HEK293 (cell line): ENCODE measurements around the gene C13orf42.

Experiments used
- BCL6B ChIP-seq: fragments of 450-650 bp; formaldehyde crosslinking; IDR thresholded peaks from 2 replicates; pipeline ENCODE4 v1.5.1; 2017; ENCODE audit warnings: missing biosample characterization, missing genetic modification characterization
- EGR2 ChIP-seq: fragments of 450-650 bp; formaldehyde crosslinking; IDR thresholded peaks from 2 replicates; pipeline ENCODE4 v1.5.1; 2016; ENCODE audit warnings: low read depth, missing biosample characterization, missing genetic modification characterization
- KLF1 ChIP-seq: fragments of 450-650 bp; formaldehyde crosslinking; IDR thresholded peaks from 2 replicates; pipeline ENCODE4 v1.5.1; 2016; ENCODE audit warnings: missing biosample characterization, missing genetic modification characterization
- REST ChIP-seq: fragments of 450-650 bp; formaldehyde crosslinking; IDR thresholded peaks from 2 replicates; pipeline ENCODE4 v1.5.1; 2016; ENCODE audit warnings: missing biosample characterization, missing genetic modification characterization
- SETDB1 ChIP-seq: IDR thresholded peaks from one replicate; pipeline ENCODE4 v1.6.1; 2017; ENCODE audit warnings: mild to moderate bottlenecking, low read length, moderate library complexity, mixed read lengths; ENCODE audit not compliant: insufficient read length
- ZBTB1 ChIP-seq: fragments of 450-650 bp; formaldehyde crosslinking; IDR thresholded peaks from 2 replicates; pipeline ENCODE4 v1.5.1; 2016; ENCODE audit warnings: missing biosample characterization, missing genetic modification characterization
- ZFP37 ChIP-seq: fragments of 450-650 bp; formaldehyde crosslinking; IDR thresholded peaks from 2 replicates; pipeline ENCODE4 v1.5.1; 2016; ENCODE audit warnings: missing biosample characterization, missing genetic modification characterization
- ZNF692 ChIP-seq: fragments of 450-650 bp; formaldehyde crosslinking; IDR thresholded peaks from 2 replicates; pipeline ENCODE4 v1.5.1; 2016; ENCODE audit warnings: missing biosample characterization, missing genetic modification characterization
- TF ChIP-seq, protein P1 (sequence below): fragments of 450-650 bp; formaldehyde crosslinking; IDR thresholded peaks from 2 replicates; pipeline ENCODE4 v1.5.1; 2016; ENCODE audit warnings: missing biosample characterization, missing genetic modification characterization
- TF ChIP-seq, protein P2 (sequence below): fragments of 450-650 bp; formaldehyde crosslinking; IDR thresholded peaks from 2 replicates; pipeline ENCODE4 v1.5.1; 2016; ENCODE audit warnings: missing biosample characterization, missing genetic modification characterization, borderline replicate concordance
- TF ChIP-seq, protein P3 (sequence below): fragments of 450-650 bp; formaldehyde crosslinking; IDR thresholded peaks from 2 replicates; pipeline ENCODE4 v1.5.1; 2017; ENCODE audit warnings: missing biosample characterization, missing genetic modification characterization

DNA sequence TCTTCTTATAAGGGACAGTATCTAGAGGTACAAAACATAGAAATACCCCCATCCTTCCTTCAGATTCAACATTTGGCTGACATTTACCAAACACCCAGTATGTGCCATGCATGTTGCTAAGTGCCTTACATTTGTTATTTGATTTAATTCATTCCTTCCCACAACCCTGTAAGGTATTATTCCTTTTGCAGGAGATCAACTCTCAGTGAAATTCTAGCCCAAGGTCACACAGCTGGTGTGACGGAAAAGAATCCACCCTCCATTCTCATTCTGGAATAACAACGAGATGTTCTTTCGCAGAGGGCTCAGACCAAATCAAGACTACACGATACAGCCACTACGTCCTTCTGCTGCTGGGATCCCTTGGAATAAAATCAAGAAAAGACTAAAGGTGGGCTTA, 67.8 kb downstream of the C13orf42 start:
- TF ChIP-seq BCL6B (tag by site-specific recombination) (no peak), REST (tag by site-specific recombination) (no peak), ZNF692 (tag by site-specific recombination) (no peak), ZFP37 (tag by site-specific recombination) (no peak), KLF1 (tag by site-specific recombination) (no peak), ZBTB1 (tag by site-specific recombination) (no peak), EGR2 (tag by site-specific recombination) (no peak), SETDB1 (no peak)
- TF ChIP-seq, protein P1, sequence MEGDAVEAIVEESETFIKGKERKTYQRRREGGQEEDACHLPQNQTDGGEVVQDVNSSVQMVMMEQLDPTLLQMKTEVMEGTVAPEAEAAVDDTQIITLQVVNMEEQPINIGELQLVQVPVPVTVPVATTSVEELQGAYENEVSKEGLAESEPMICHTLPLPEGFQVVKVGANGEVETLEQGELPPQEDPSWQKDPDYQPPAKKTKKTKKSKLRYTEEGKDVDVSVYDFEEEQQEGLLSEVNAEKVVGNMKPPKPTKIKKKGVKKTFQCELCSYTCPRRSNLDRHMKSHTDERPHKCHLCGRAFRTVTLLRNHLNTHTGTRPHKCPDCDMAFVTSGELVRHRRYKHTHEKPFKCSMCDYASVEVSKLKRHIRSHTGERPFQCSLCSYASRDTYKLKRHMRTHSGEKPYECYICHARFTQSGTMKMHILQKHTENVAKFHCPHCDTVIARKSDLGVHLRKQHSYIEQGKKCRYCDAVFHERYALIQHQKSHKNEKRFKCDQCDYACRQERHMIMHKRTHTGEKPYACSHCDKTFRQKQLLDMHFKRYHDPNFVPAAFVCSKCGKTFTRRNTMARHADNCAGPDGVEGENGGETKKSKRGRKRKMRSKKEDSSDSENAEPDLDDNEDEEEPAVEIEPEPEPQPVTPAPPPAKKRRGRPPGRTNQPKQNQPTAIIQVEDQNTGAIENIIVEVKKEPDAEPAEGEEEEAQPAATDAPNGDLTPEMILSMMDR (tag by site-specific recombination) = no peak
- TF ChIP-seq, protein P2, sequence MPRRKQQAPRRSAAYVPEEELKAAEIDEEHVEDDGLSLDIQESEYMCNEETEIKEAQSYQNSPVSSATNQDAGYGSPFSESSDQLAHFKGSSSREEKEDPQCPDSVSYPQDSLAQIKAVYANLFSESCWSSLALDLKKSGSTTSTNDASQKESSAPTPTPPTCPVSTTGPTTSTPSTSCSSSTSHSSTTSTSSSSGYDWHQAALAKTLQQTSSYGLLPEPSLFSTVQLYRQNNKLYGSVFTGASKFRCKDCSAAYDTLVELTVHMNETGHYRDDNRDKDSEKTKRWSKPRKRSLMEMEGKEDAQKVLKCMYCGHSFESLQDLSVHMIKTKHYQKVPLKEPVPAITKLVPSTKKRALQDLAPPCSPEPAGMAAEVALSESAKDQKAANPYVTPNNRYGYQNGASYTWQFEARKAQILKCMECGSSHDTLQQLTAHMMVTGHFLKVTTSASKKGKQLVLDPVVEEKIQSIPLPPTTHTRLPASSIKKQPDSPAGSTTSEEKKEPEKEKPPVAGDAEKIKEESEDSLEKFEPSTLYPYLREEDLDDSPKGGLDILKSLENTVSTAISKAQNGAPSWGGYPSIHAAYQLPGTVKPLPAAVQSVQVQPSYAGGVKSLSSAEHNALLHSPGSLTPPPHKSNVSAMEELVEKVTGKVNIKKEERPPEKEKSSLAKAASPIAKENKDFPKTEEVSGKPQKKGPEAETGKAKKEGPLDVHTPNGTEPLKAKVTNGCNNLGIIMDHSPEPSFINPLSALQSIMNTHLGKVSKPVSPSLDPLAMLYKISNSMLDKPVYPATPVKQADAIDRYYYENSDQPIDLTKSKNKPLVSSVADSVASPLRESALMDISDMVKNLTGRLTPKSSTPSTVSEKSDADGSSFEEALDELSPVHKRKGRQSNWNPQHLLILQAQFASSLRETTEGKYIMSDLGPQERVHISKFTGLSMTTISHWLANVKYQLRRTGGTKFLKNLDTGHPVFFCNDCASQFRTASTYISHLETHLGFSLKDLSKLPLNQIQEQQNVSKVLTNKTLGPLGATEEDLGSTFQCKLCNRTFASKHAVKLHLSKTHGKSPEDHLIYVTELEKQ = no peak
- TF ChIP-seq, protein P3, sequence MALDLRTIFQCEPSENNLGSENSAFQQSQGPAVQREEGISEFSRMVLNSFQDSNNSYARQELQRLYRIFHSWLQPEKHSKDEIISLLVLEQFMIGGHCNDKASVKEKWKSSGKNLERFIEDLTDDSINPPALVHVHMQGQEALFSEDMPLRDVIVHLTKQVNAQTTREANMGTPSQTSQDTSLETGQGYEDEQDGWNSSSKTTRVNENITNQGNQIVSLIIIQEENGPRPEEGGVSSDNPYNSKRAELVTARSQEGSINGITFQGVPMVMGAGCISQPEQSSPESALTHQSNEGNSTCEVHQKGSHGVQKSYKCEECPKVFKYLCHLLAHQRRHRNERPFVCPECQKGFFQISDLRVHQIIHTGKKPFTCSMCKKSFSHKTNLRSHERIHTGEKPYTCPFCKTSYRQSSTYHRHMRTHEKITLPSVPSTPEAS (tag by site-specific recombination) = no peak
